Thymus (tissue), 11 donors: ENCODE measurements around the gene MYO5C. TPM values are rescaled to one million over a fixed set of nuclear protein-coding genes. Genes with fewer than 3 reads are reported as not detected.

ENCODE experiments used
- DNase-seq, 9 donors: peaks; one replicate each; pipeline ENCODE4 v3.0.0-alpha.2; 2013; ENCODE audit warnings: low spot score in 9 of 9, low read depth in 6 of 9, missing footprints in 1 of 9
- H3K27ac ChIP-seq, 2 donors: one replicate each; pipeline ENCODE4 v1.5.1; 2013; ENCODE audit warnings: control low read depth in 1 of 2, low read depth in 1 of 2, low read length in 1 of 2, mild to moderate bottlenecking in 1 of 2, moderate library complexity in 1 of 2
- H3K27me3 ChIP-seq, 2 donors: one replicate each; pipeline ENCODE4 v1.5.1; 2013; ENCODE audit warnings: low read length in 1 of 2; ENCODE audit not compliant: control insufficient read depth in 2 of 2, insufficient read depth in 1 of 2
- H3K36me3 ChIP-seq, 2 donors: one replicate each; pipeline ENCODE4 v1.5.1; 2013; ENCODE audit warnings: low read length in 1 of 2, mild to moderate bottlenecking in 1 of 2, moderate library complexity in 1 of 2; ENCODE audit not compliant: control insufficient read depth in 2 of 2, insufficient read depth in 2 of 2
- H3K4me1 ChIP-seq, 2 donors: one replicate each; pipeline ENCODE4 v1.5.1; 2013; ENCODE audit warnings: low read length in 2 of 2; ENCODE audit not compliant: control insufficient read depth in 2 of 2, insufficient read depth in 2 of 2
- H3K4me3 ChIP-seq, 2 donors: one replicate each; pipeline ENCODE4 v1.5.1; 2013; ENCODE audit warnings: low read length in 2 of 2, control low read depth in 1 of 2, mild to moderate bottlenecking in 1 of 2
- H3K9me3 ChIP-seq, 2 donors: one replicate each; pipeline ENCODE4 v1.5.1; 2013; ENCODE audit warnings: low read length in 1 of 2, mild to moderate bottlenecking in 1 of 2; ENCODE audit not compliant: control insufficient read depth in 2 of 2, insufficient read depth in 1 of 2
- WGBS: extraction: QIAGEN DNeasy Blood & Tissue Kit; methylation state at CpG from one replicate; pipeline ENCODE4 v1.1.7; 2013; 5-methylcytosine and 5-hydroxymethylcytosine counted together
- polyA plus RNA-seq: library from polyadenylated mRNA; stranded (reverse); fragments of 200-250 nt; gene quantifications from one replicate; pipeline ENCODE4 v1.2.3, GENCODE V29; 2013
- total RNA-seq: library from RNA; stranded (reverse); fragments of 120-200 nt; gene quantifications from one replicate; pipeline ENCODE4 v1.2.4, GENCODE V29; 2013
- donor health status: healthy.

MYO5C gene
- total and polyA plus RNA-seq, 2 donors, result 3.0 to 3.2 TPM

DNA sequence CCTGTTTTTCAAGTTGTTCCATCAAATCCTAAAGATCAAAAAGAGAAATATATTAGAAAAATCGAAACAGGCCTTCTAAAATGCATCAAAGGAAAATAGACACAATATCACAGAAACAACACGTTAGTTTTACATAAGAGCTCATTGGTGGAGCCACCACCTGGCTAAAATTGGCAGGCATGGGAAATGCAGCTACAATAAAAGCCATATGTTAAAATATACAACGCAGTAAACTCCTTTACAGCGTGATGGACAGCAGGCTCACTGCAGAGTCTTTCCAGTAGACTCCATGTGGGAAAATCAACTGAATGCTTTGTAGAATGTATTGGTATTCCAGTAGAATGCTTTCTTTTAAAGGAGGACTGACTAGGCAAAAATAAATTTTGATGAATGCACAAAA is 40.9 kb upstream of the MYO5C start:
- no peak overlapping the region for H3K27ac ChIP-seq
- no peak overlapping the region for H3K4me3 ChIP-seq
- H3K36me3 ChIP-seq, result peaks cover 0 to 8% of the 10 kb centered on the region in 2 donors
- DNase-seq, result peak in 1 of 9 donors; percentile 22
- 78% methylated on average over 4 of the region's 4 CpGs for WGBS
- no peaks in the 10 kb centered on the region for H3K9me3 ChIP-seq
- H3K27me3 ChIP-seq, result no peaks in the 10 kb centered on the region
- H3K4me1 ChIP-seq, result peaks cover 3 to 7% of the 10 kb centered on the region in 2 donors

DNA sequence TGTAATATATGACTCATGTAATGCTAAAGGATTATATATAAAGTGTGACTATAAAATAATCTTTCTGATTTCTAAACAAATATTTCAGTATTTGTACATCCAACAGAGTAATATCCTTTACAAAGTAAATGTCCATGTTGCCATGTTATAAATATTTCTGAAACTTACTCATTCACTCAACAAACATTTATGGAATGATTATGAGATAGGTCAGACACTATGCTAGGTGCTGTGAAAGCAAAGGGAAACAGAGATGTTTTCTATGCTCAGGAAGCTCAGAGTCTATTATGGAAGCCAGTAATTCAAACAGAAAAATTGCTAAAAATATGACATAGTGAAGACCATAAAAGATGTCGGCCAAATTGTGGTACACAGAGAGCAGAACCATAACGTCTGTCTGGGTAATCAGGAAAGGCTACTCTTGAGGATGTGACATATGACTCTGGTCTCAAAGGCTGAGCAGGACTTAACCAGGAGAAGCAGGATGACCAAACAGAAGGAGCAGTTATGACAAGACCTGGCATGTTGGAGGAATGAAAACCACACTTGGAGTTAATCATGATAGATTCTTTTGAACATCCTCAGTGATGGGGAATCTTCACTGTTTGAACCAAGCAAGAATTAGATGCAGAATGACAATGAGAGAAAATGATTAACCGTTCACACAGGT is 39.0 kb upstream of the MYO5C start:
- Histone ChIP-seq H3K27me3 (no peaks in the 10 kb centered on the region), H3K27ac (no peak overlapping the region), H3K36me3 (peaks cover 0 to 7% of the 10 kb centered on the region in 2 donors), H3K4me1 (peaks cover 3 to 8% of the 10 kb centered on the region in 2 donors), H3K4me3 (no peak overlapping the region), H3K9me3 (no peaks in the 10 kb centered on the region)
- WGBS, result 94% methylated on average over 3 of the region's 3 CpGs
- DNase-seq, result no peak

DNA sequence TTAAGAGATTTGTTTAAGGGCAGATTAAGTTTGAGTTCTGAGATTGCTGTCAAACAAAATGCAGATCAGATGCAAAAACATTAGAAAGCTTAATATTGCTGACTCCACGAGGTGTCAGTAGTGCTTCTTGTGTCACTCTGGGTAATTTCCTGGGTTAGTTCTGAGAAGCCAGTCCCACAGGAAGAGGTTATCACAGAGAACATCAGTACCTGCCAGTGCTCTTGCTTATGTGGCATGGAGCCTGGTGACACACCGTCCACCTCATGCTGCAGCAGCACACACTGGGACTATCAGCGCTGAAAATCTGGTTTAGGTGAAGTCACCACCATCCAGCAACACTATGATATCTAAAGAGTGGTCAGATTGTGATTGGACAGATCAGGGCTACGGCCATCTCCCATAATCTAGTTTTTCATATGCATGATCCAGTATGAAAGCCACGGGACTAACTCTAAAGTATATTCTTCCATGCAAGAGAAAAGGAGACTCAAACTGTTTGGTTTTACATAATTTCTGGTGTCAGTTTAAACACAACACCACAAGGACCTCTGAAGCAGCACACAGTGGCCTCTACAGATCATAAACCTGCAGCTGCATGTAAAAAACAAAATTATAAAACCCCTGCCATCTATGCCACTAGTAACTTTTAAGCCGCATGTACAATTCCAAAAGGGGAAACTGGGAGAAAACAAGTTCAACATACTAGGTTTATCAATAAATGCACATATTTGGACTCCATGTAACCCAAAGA is 36.1 kb upstream of the MYO5C start:
- H3K9me3 ChIP-seq, result no peaks in the 10 kb centered on the region
- 55% methylated on average over 6 of the region's 6 CpGs for WGBS
- H3K4me3 ChIP-seq, result no peak overlapping the region
- DNase-seq, result peak; percentile 27 to 85 (median 63)
- no peak overlapping the region for H3K27ac ChIP-seq
- peaks cover 3 to 10% of the 10 kb centered on the region in 2 donors for H3K36me3 ChIP-seq
- H3K4me1 ChIP-seq, result peaks cover 3 to 5% of the 10 kb centered on the region in 2 donors
- H3K27me3 ChIP-seq, result no peaks in the 10 kb centered on the region

DNA sequence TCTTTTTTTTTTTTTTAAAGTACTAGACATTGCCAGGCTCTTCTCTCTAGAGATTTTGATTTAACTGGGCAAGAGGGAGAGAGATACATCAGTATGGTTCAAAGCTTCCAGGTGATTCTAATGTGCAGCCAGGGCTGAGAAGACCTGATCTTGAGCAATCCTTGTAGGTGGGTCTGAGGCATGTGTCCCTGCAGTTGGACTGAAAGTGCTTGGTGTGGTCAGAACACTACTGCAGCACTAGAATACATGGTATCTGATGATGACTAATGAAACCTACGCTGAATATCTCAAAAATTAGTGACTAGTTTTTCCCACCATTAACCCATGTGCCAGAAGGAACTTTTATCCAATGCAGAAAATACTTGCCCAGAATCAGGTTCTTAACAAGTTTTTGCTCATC is 34.4 kb upstream of the MYO5C start:
- Histone ChIP-seq H3K4me1 (peaks cover 3 to 5% of the 10 kb centered on the region in 2 donors), H3K36me3 (peaks cover 7 to 10% of the 10 kb centered on the region in 2 donors), H3K27me3 (no peaks in the 10 kb centered on the region), H3K27ac (no peak overlapping the region), H3K9me3 (no peaks in the 10 kb centered on the region), H3K4me3 (no peak overlapping the region)
- 99% methylated on average over 1 of the region's 1 CpG for WGBS
- no peak for DNase-seq

DNA sequence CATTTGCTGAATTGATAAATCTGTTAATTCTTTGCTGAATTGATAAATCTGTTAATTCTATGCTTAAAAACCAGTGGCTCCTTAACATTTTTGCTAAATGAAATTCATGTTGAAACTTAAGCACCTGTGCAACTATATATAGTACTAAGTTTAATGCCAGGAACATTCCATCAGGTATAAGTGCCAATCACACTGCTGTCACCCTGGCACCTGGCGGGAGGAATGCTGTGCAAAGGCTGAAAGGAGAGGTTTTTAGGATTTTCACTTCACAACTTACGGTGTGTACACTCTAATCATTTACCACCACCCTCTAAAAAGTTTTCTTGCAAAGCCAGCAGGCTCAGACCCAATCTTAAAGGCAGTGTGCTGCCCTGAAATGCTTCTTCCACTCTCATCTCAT is 33.5 kb upstream of the MYO5C start:
- Histone ChIP-seq H3K4me3 (no peak overlapping the region), H3K9me3 (no peaks in the 10 kb centered on the region), H3K27me3 (no peaks in the 10 kb centered on the region), H3K4me1 (peaks cover 3 to 5% of the 10 kb centered on the region in 2 donors), H3K27ac (no peak overlapping the region), H3K36me3 (peaks cover 7 to 10% of the 10 kb centered on the region in 2 donors)
- DNase-seq, result no peak
- over 99% methylated on average over 2 of the region's 2 CpGs for WGBS

DNA sequence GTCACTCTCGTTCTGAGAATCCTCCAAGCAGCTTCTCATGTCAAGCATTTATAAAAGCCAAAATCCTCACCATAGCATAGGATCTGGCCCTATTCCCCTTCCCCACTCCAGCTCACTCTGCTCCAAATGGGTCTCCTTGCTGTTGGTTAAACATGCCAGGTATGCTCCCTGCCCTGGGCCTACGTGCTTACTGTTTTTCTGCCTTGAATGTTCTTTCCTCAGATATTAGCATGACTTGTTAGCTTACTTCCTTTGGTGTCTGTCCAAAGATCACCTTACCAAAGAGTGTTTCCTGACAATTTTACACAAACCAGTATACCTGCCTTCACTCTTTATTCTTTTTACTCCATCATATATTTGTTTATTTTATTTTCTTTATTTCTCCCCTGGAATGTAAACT is 33.1 kb upstream of the MYO5C start:
- H3K27me3 ChIP-seq, result no peaks in the 10 kb centered on the region
- H3K9me3 ChIP-seq, result no peaks in the 10 kb centered on the region
- peaks cover 7 to 10% of the 10 kb centered on the region in 2 donors for H3K36me3 ChIP-seq
- no peak overlapping the region for H3K27ac ChIP-seq
- 94% methylated on average over 2 of the region's 2 CpGs for WGBS
- H3K4me1 ChIP-seq, result peaks cover 3 to 5% of the 10 kb centered on the region in 2 donors
- no peak for DNase-seq
- no peak overlapping the region for H3K4me3 ChIP-seq

DNA sequence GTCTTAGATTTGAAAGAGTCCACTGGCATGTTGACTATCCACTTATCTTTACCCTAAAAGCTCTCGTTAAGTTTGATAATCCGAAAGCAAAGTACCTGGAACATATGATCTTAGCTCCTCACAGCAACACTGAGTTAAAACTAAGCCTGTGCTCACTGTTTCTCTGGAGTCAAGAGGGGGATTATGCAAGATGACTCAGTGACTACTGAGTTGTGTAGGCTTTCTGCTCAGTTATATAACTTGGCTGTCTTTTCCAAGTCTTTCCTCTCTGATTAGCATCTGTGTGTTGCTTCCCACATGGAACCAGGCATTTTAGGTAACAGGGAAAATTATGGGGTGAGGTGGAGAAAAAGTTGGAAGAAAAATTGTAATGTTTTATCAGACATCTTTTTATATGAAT is 31.2 kb upstream of the MYO5C start:
- 96% methylated on average over 2 of the region's 2 CpGs for WGBS
- H3K27ac ChIP-seq, result no peak overlapping the region
- no peaks in the 10 kb centered on the region for H3K9me3 ChIP-seq
- no peaks in the 10 kb centered on the region for H3K27me3 ChIP-seq
- H3K36me3 ChIP-seq, result peaks cover 7 to 10% of the 10 kb centered on the region in 2 donors
- peaks cover 2 to 3% of the 10 kb centered on the region in 2 donors for H3K4me1 ChIP-seq
- H3K4me3 ChIP-seq, result no peak overlapping the region
- no peak for DNase-seq

DNA sequence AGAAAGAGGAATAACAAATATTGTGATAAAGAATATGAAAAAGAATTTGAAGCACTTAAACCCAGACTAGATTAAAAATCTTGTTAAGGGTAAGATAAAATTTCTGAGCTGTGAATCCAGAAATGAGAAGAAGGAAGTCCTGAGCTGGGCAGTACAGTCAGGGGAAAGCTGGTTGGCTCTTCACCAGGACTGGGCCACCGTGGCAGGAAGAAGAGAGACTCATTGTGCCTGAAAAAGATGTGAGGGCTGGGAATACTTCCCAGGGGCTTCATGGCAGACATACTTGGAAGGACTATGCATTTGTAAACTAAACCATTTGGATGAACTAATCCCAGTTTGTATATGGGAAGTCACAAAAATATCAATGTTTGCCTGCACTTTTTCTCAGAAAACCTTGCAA is 28.5 kb upstream of the MYO5C start:
- Histone ChIP-seq H3K4me3 (no peak overlapping the region), H3K9me3 (no peaks in the 10 kb centered on the region), H3K36me3 (peaks cover 14 to 15% of the 10 kb centered on the region in 2 donors), H3K27ac (no peak overlapping the region), H3K27me3 (no peaks in the 10 kb centered on the region), H3K4me1 (no peaks in the 10 kb centered on the region)
- no peak for DNase-seq
- 90% methylated on average over 1 of the region's 1 CpG for WGBS

DNA sequence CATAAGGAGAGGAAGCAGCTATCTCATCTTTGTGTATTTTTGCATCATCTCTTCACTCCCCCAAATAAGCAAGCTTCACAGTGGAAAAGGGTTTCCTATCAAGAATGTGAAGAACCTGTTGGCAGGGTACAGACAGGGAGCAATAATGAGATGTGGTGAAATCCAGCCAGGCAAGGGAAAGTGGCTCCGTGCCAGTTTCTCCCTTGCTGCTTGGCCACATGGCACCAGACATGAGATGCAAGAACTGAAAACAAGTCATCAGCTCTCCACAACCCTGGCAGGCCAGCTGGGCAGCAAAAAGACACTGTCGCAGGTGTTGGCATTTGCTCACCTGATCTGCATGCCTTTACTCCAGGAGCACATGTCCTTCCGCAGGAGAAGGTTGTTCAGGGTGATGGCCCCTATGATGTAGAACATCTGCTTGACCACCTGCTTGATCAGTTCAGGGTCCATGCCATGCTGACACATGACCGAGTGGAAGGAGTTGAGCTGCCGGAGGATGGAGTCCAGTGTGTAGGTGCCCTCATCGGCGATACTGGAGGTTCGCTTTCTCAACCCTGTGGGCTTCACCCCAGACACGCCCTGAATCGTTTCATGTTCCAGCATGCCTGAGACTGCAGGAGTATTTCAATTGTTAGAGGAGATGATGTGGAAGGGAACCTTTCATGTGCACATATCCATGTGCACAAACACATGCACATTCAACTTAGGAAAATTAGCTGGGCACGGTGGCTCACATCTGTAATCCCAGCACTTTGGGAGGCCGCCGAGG is 23.3 kb upstream of the MYO5C start:
- 98% methylated on average over 13 of the region's 13 CpGs for WGBS
- H3K36me3 ChIP-seq, result peaks cover 17 to 18% of the 10 kb centered on the region in 2 donors
- no peak overlapping the region for H3K27ac ChIP-seq
- H3K9me3 ChIP-seq, result no peaks in the 10 kb centered on the region
- no peak overlapping the region for H3K4me3 ChIP-seq
- no peaks in the 10 kb centered on the region for H3K4me1 ChIP-seq
- no peaks in the 10 kb centered on the region for H3K27me3 ChIP-seq
- DNase-seq, result no peak
